Epithelial cell of esophagus (primary cell): ENCODE measurements around the gene KCNJ14.
A peak's percentile ranks its signal among the peaks of the same experiment; 100 is the strongest.

ENCODE experiments used
- DNase-seq: peaks from one replicate; pipeline ENCODE4 v3.0.0; 2010; ENCODE audit warnings: low read depth
- H3K4me3 ChIP-seq: 2 replicates; pipeline ENCODE4 v1.5.1; 2011; ENCODE audit warnings: mild to moderate bottlenecking, low read length, control low read depth
- TF ChIP-seq, protein P1 (sequence below): IDR thresholded peaks from 2 replicates; pipeline ENCODE4 v1.5.1; 2011; ENCODE audit warnings: low read depth, mild to moderate bottlenecking, low read length, control low read depth, inconsistent platforms; ENCODE audit not compliant: insufficient read depth; ENCODE audit errors: missing control alignments

Gene KCNJ14

DNA sequence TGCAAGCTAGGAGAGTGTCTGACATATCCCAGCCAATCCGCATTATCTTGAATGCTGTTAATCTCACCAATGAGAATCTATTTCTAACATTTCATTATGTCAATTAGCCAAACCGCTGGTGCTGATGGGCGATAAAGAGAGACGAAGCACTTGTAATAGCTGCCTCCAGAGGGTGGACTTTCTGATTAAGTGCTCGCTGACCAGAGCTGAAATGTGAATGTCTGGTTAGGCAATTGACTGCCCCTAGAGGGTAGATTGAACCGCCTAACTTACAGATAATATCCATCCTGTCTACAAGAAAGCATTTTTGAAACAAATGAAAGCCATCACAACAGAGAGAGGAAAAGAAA is 10.1 kb upstream of the KCNJ14 start:
- DNase-seq, result peak; percentile 86
- H3K4me3 ChIP-seq, result peak overlapping the region; percentile 99
- TF ChIP-seq, protein P1, sequence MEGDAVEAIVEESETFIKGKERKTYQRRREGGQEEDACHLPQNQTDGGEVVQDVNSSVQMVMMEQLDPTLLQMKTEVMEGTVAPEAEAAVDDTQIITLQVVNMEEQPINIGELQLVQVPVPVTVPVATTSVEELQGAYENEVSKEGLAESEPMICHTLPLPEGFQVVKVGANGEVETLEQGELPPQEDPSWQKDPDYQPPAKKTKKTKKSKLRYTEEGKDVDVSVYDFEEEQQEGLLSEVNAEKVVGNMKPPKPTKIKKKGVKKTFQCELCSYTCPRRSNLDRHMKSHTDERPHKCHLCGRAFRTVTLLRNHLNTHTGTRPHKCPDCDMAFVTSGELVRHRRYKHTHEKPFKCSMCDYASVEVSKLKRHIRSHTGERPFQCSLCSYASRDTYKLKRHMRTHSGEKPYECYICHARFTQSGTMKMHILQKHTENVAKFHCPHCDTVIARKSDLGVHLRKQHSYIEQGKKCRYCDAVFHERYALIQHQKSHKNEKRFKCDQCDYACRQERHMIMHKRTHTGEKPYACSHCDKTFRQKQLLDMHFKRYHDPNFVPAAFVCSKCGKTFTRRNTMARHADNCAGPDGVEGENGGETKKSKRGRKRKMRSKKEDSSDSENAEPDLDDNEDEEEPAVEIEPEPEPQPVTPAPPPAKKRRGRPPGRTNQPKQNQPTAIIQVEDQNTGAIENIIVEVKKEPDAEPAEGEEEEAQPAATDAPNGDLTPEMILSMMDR, result peak; percentile 57

DNA sequence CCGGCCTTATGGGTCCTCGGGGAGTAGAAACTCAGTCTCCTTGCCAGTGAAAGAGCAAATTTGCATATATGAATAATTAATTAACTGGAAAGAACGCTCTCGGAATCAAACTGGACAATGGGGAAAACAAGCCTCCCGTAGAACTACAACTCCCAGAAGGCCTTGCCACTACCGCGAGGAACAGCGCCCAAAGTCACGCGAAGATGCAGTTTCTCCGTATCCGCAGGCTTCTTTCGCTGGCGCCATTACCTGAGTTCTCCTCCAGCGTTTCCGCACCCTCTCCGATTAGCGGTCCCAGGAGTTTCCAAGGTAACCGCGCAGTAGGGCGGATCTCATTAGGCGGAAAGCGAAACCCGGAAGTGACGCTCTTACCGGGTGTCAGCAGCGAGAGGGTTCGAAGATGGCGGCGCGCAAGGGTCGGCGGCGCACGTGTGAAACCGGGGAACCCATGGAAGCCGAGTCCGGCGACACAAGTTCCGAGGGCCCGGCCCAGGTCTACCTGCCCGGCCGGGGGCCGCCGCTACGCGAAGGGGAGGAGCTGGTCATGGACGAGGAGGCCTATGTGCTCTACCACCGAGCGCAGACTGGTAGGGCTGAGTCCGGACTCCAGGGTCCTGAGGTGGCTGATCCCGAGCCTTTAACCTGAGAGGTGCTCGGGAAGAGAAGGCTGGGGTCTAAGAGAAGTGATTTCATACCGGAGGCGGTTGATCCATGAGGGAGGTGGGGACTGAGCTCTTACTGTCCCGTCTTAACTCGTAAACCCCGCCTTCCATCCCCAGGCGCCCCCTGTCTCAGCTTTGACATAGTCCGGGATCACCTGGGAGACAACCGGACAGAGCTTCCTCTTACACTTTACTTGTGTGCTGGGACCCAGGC is 9.5 kb upstream of the KCNJ14 start, which contains the start of gene GRWD1:
GRWD1 (plus strand) TSS at position 378 of the 876 bp plus-strand sequence; CDS start at position 401, 23 bp downstream.
- H3K4me3 ChIP-seq, result peak within 1 kb of the TSS; percentile 99
- DNase-seq, result peak; percentile 98
- TF ChIP-seq, protein P1, result peak; percentile 3

DNA sequence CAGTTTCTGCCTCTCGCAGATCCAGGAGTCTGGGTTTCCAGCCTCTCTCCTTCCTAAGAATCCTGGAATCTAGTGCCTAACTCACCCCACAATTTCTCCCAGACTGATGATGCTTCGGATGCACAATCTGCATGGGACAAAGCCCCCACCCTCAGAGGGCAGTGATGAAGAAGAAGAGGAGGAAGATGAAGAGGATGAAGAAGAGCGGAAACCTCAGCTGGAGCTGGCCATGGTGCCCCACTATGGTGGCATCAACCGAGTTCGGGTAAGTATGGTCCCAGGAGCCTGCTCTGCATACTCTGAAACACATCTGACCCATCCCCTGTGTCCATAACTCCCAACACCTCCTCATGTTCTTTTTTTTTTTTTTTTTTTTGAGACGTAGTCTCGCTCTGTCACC is 8.8 kb upstream of the KCNJ14 start:
- peak overlapping the region; percentile 99 for H3K4me3 ChIP-seq
- no peak for DNase-seq
- TF ChIP-seq, protein P1, result no peak

DNA sequence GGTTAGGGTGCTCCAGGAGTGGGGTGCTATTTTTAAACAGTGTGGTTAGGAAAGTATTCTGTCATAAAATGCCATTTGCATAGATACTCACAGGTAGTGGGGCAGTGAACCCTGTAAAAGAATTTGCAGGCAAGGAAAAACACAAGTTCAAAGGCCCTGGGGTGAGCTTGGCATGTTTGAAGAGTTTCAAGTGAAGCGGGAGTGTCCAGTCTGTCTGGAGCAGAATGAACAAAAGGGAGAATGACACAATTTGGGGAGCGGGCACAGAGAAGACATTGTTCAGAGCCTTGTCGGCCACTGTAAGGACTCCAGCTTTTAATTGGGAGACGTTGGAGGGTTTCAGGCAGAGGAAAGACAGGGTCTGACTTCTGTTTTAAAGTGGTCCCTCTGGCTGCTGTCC is 6.8 kb upstream of the KCNJ14 start:
- TF ChIP-seq, protein P1, result no peak
- no peak overlapping the region for H3K4me3 ChIP-seq
- no peak for DNase-seq

DNA sequence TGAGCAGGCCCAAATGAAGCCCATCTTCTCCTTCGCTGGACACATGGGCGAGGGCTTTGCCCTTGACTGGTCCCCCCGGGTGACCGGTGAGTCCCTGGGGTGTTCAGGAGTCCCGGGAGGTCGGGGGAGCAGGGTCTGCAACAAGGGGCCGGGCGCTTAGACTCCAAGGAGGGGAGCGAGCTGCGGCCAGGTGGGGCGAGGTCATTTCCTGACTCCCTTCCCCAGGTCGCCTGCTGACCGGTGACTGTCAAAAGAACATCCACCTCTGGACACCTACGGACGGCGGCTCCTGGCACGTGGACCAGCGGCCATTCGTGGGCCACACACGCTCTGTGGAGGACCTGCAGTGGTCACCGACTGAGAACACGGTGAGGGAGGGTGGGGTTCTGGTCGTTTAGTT is 4.9 kb upstream of the KCNJ14 start:
- TF ChIP-seq, protein P1, result no peak
- H3K4me3 ChIP-seq, result no peak overlapping the region
- DNase-seq, result no peak

DNA sequence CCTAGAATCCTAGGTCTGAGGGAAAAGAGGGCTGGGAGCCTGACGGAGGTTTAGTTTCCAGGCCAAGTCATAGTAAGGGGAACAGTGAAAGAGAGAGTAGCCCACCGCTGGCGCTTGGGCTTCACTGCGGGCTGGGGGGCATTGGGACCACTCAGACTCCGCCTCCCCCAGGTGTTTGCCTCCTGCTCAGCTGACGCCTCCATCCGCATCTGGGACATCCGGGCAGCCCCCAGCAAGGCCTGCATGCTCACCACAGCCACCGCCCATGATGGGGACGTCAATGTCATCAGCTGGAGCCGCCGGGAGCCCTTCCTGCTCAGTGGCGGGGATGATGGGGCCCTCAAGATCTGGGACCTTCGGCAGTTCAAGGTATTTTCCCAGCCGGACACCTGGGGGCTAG is 4.5 kb upstream of the KCNJ14 start:
- TF ChIP-seq, protein P1, result no peak
- no peak overlapping the region for H3K4me3 ChIP-seq
- DNase-seq, result no peak

DNA sequence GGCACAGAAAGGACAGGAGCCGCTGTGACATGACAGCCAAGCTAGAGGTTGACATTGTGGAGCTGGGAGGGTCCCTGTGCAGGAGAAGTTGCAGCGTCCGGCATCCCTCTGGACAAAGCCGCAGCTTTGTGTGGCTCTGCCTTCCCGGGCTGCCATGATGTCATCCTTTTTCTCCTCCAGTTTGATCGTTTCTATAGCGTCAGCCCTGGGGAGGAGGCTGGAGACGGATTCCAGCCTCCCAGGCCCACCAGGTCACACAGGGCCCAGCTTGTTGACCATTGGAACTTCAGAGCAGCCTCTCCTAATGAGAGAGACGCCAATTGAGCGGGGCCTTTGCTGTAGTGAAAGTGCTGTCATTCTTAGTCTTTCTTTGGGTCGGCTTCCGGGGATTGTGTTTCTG is 3.8 kb upstream of the KCNJ14 start:
- TF ChIP-seq, protein P1, result no peak
- no peak overlapping the region for H3K4me3 ChIP-seq
- DNase-seq, result no peak
